Sigmoid colon (tissue), 7 donors: ENCODE results near the gene SNX7. TPM values are rescaled to one million over a fixed set of nuclear protein-coding genes. Genes with fewer than 3 reads are reported as not detected.

ENCODE experiments used
- DNase-seq: peaks from one replicate; pipeline ENCODE4 v3.0.0-alpha.2; 2019
- H3K27ac ChIP-seq, 4 donors: fragments of 200-600 bp; sonication (generic); one replicate each; pipeline ENCODE4 v1.5.1; 2016 to 2019; ENCODE audit warnings: mild to moderate bottlenecking in 1 of 4
- H3K27me3 ChIP-seq, 3 donors: fragments of 200-600 bp; sonication (generic); one replicate each; pipeline ENCODE4 v1.5.1; 2019; ENCODE audit warnings: mild to moderate bottlenecking in 1 of 3
- H3K36me3 ChIP-seq, 4 donors: fragments of 200-600 bp; sonication (generic); one replicate each; pipeline ENCODE4 v1.5.1; 2016 to 2019
- H3K4me1 ChIP-seq, 4 donors: fragments of 200-600 bp; sonication (generic); one replicate each; pipeline ENCODE4 v1.5.1; 2017 to 2019
- H3K4me3 ChIP-seq, 4 donors: fragments of 200-600 bp; sonication (generic); one replicate each; pipeline ENCODE4 v1.5.1; 2017 to 2019; ENCODE audit warnings: mild to moderate bottlenecking in 2 of 4, moderate library complexity in 1 of 4
- H3K9me3 ChIP-seq, 4 donors: fragments of 200-600 bp in 3 of 4; sonication (generic) in 3 of 4; one replicate each; pipeline versions ENCODE4 v1.5.1 to v1.6.1; 2013 to 2019
- EP300 ChIP-seq, 4 donors: sonication (generic); formaldehyde crosslinking; IDR thresholded peaks; one replicate each; pipeline ENCODE4 v1.6.1; 2017; ENCODE audit warnings: antibody characterized with exemption in 4 of 4
- POLR2A ChIP-seq, 2 donors: fragments of 450-650 bp; IDR thresholded peaks; one replicate each; pipeline ENCODE4 v1.6.1; 2016; ENCODE audit warnings: antibody characterized with exemption in 2 of 2, mild to moderate bottlenecking in 2 of 2, moderate library complexity in 2 of 2
- POLR2AphosphoS5 ChIP-seq, 4 donors: sonication (generic); formaldehyde crosslinking; IDR thresholded peaks; one replicate each; pipeline ENCODE4 v1.6.1; 2017; ENCODE audit warnings: antibody characterized with exemption in 4 of 4
- WGBS, 2 donors: extraction: QIAGEN DNeasy Blood & Tissue Kit; methylation state at CpG; one replicate each; pipeline ENCODE4 v1.1.7; 2013; 5-methylcytosine and 5-hydroxymethylcytosine counted together
- intact Hi-C: fragments of 100-400 bp; cut with DNase I; formaldehyde crosslinking; loops from one replicate; pipeline ENCODE4 v1.15.1; 2023
- polyA plus RNA-seq, 3 donors: library from polyadenylated mRNA; stranded (reverse); fragments of 200-250 nt; gene quantifications; one replicate each; pipeline ENCODE4 v1.2.3, GENCODE V29; 2013
- total RNA-seq, 4 donors: library from RNA; depleted of rRNA; stranded (reverse); fragments of >200 nt; gene quantifications; one replicate each; pipeline ENCODE4 v1.1.0, GENCODE V29; 2016
- TF ChIP-seq, protein P1 (sequence below), 4 experiments: fragments of 450-650 bp in 3 of 4; fragments of 200-600 bp in 1 of 4; IDR thresholded peaks; one replicate each; pipeline ENCODE4 v1.5.1; 2016 to 2019; ENCODE audit warnings: antibody characterized with exemption in 4 of 4, mild to moderate bottlenecking in 3 of 4, moderate library complexity in 2 of 4
- donor health status: healthy with polysubstance abuse.
- donor health status: Bipolar disorder and iron deficiency.
- donor health status: healthy.

SNX7 gene
- total and polyA plus RNA-seq, 7 donors, result 27.1 to 46.7 (median 38.2) TPM

DNA sequence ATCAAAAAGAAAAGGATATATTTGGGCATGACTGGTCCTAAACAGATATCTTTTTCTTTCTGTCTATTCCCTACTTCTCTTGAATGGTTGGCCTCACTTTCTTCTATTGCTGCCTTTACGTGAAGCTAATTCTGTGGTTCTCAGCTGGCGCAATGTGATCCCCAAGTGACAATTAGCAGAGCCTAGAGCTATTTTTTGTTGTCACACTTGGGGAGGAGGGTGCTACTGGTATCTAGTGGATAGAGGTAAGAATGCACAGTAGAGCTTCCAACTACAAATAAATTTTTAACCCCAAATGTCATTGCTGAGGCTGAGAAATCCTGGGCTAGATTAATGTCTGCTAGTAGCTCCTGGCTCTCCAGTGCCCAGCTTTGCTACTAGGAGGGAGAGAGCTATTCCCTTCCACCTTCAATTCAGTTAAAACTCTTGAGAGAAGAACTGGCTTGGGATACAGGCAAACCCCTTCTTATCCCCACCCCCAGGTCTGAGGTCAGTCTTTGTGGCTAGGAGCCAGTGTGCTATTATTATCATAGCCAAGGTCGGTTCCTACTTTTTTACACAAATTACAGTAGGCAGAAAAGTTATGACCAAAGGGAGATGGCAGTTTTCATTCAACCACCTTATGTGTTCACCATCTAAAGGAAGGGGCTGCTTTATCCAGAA is 102.1 kb downstream of the SNX7 start:
- H3K4me1 ChIP-seq, result no peaks in the 10 kb centered on the region
- H3K27me3 ChIP-seq, result no peaks in the 10 kb centered on the region
- H3K27ac ChIP-seq, result no peak overlapping the region
- TF ChIP-seq POLR2A (IDR thresholded peaks at IDR 0.05) (no peak), POLR2AphosphoS5 (IDR thresholded peaks at IDR 0.05) (no peak), EP300 (IDR thresholded peaks at IDR 0.05) (no peak)
- TF ChIP-seq, protein P1, sequence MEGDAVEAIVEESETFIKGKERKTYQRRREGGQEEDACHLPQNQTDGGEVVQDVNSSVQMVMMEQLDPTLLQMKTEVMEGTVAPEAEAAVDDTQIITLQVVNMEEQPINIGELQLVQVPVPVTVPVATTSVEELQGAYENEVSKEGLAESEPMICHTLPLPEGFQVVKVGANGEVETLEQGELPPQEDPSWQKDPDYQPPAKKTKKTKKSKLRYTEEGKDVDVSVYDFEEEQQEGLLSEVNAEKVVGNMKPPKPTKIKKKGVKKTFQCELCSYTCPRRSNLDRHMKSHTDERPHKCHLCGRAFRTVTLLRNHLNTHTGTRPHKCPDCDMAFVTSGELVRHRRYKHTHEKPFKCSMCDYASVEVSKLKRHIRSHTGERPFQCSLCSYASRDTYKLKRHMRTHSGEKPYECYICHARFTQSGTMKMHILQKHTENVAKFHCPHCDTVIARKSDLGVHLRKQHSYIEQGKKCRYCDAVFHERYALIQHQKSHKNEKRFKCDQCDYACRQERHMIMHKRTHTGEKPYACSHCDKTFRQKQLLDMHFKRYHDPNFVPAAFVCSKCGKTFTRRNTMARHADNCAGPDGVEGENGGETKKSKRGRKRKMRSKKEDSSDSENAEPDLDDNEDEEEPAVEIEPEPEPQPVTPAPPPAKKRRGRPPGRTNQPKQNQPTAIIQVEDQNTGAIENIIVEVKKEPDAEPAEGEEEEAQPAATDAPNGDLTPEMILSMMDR (IDR thresholded peaks at IDR 0.05), result no peak
- intact Hi-C loops, result no loop called here
- no peak for DNase-seq
- WGBS, 2 donors, result 83 to 87% methylated on average over 3 of the region's 3 CpGs
- H3K36me3 ChIP-seq, result peaks cover 0 to 8% (median 0%) of the 10 kb centered on the region in 4 donors
- H3K4me3 ChIP-seq, result no peak overlapping the region
- H3K9me3 ChIP-seq, result no peaks in the 10 kb centered on the region

DNA sequence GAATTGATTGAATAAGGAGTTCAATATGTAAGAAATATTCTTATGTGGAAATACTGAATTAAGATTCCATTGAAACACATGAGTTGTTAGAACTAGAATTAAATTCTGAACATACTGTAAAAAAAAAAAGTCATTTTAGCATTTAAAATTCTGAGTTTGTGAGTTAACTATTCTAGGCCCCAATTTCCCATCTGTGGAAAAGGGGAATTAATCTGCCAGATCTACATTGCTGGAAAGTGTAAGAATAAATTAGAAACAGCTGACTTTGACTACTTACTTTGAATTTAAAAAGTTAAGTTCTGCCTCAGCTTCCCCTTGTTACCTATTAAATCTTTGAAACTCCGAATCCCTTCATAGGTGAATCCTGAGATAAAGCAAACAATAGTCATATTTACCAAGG is 103.0 kb downstream of the SNX7 start:
- no peak overlapping the region for H3K4me3 ChIP-seq

DNA sequence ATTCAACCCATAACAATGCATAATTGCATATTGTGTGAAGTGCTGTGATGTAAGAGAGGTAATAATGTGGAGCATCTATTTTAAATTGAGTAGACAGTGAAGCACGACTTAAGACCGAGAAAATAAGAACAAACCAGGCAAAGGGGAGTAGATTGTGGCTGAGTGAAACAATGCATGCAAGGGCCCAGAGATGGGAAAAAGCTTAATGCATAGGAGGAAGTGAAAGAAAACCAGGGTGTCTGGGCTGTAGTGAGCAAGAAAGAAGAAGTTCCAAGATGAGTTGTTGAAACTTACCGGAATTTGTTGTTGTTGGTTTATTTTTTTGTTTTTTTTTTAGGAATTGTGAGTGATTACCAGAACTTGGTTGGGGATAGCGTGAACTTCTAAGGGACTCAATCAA is 104.7 kb downstream of the SNX7 start:
- Histone ChIP-seq H3K4me1 (no peaks in the 10 kb centered on the region), H3K4me3 (no peak overlapping the region), H3K27ac (no peak overlapping the region), H3K36me3 (peaks cover 0 to 8% (median 0%) of the 10 kb centered on the region in 4 donors), H3K27me3 (no peaks in the 10 kb centered on the region), H3K9me3 (no peaks in the 10 kb centered on the region)
- intact Hi-C loops, result no loop called here
- DNase-seq, result no peak
- WGBS, 2 donors, result 82 to 90% methylated on average over 4 of the region's 4 CpGs
- no peak for TF ChIP-seq POLR2AphosphoS5 (IDR thresholded peaks at IDR 0.05)
- TF ChIP-seq EP300 (IDR thresholded peaks at IDR 0.05), result no peak
- TF ChIP-seq POLR2A (IDR thresholded peaks at IDR 0.05), result no peak
- TF ChIP-seq, protein P1 (IDR thresholded peaks at IDR 0.05), result no peak

More for the DNA sequence above, 103.0 kb downstream of the SNX7 start:
- Histone ChIP-seq H3K36me3 (peaks cover 0 to 8% (median 0%) of the 10 kb centered on the region in 4 donors), H3K27ac (no peak overlapping the region), H3K4me1 (no peaks in the 10 kb centered on the region), H3K27me3 (no peaks in the 10 kb centered on the region), H3K9me3 (no peaks in the 10 kb centered on the region)
- no peak for DNase-seq
- intact Hi-C loops, result no loop called here
- WGBS, 2 donors, result 0 to 45% methylated on average over 1 of the region's 1 CpG
- no peak for TF ChIP-seq EP300 (IDR thresholded peaks at IDR 0.05)
- no peak for TF ChIP-seq POLR2A (IDR thresholded peaks at IDR 0.05)
- TF ChIP-seq, protein P1 (IDR thresholded peaks at IDR 0.05), result no peak
- no peak for TF ChIP-seq POLR2AphosphoS5 (IDR thresholded peaks at IDR 0.05)

DNA sequence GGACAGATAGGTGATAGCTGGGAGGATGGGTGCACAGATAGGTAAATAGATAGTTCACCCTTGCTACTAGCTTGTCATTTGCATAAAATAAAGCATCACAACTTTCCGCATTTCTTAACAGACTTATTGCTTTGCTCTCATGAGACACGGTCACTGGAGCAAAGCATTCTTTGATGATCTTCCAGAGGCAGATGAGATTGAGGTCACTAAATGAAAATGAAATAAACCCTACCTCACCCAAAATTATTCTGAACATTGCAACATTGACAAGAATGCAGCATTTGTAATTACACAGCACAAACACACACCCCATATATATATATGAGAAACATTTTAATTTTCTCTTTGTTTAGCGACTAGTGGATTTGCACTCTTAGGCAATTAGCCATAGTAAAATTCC is 107.6 kb downstream of the SNX7 start:
- Histone ChIP-seq H3K27ac (no peak overlapping the region), H3K4me1 (no peaks in the 10 kb centered on the region), H3K36me3 (no peaks in the 10 kb centered on the region), H3K4me3 (no peak overlapping the region), H3K9me3 (no peaks in the 10 kb centered on the region), H3K27me3 (no peaks in the 10 kb centered on the region)
- intact Hi-C loops, result no loop called here
- DNase-seq, result no peak
- 47 to 63% methylated on average over 3 of the region's 3 CpGs for WGBS, 2 donors
- TF ChIP-seq, protein P1 (IDR thresholded peaks at IDR 0.05), result no peak
- TF ChIP-seq POLR2A (IDR thresholded peaks at IDR 0.05) (no peak), POLR2AphosphoS5 (IDR thresholded peaks at IDR 0.05) (no peak), EP300 (IDR thresholded peaks at IDR 0.05) (no peak)

DNA sequence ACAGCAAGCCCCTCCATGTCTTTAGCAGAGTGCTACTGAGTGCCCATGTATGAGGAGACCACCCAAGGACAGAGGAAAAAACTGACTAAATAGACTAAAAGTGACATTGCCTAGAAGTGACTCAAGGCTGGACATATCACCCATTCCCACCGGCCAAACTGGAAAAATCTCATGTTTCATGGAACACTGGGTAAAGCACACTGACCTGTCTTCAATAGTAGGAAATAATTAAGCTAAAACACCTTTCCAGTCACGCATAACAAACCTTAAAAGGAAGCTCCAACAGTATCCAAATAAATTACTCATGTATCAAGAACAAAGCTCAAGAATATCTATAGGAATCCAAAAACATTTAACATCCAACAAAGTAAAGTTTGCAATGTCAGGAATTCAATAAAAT is 120.4 kb downstream of the SNX7 start:
- WGBS, 2 donors, result 78 to 85% methylated on average over 2 of the region's 2 CpGs
- Histone ChIP-seq H3K4me3 (no peak overlapping the region), H3K27ac (no peak overlapping the region), H3K9me3 (peaks cover 0 to 2% (median 0%) of the 10 kb centered on the region in 4 donors), H3K4me1 (no peaks in the 10 kb centered on the region), H3K27me3 (no peaks in the 10 kb centered on the region), H3K36me3 (no peaks in the 10 kb centered on the region)
- TF ChIP-seq POLR2A (IDR thresholded peaks at IDR 0.05) (no peak), EP300 (IDR thresholded peaks at IDR 0.05) (no peak), POLR2AphosphoS5 (IDR thresholded peaks at IDR 0.05) (no peak)
- TF ChIP-seq, protein P1 (IDR thresholded peaks at IDR 0.05), result no peak
- intact Hi-C loops, result no loop called here
- DNase-seq, result no peak
